IMR-90 (cell line): ENCODE measurements around the gene SHB. TPM values are rescaled to one million over a fixed set of nuclear protein-coding genes. Genes with fewer than 3 reads are reported as not detected.
A peak's percentile ranks its signal among the peaks of the same experiment; 100 is the strongest.

Experiments
- ATAC-seq: fragments of 200-7000 bp; cut with Tn5 transposase; 2 replicates; pipeline ENCODE4 v1.9.1; 2020; ENCODE audit warnings: low read depth, mild to moderate bottlenecking, moderate library complexity
- BruUV-seq: library from RNA; stranded (reverse); fragments of 400-500 nt; replicated peaks from 2 replicates; lab custom pipeline; 2021; lab: Mats Ljungman, UMichigan
- CTCF ChIA-PET: fragments of 300-600 bp; formaldehyde crosslinking; extraction: SDS; loops from one replicate; lab custom pipeline; 2021; ENCODE audit warnings: antibody characterized with exemption; lab: Yijun Ruan, JAX
- POLR2A ChIA-PET: fragments of 300-600 bp; sonication (Branson Sonifier 250); formaldehyde crosslinking; loops from one replicate; lab custom pipeline; 2022; ENCODE audit warnings: antibody characterized with exemption; ENCODE audit not compliant: unreplicated experiment; lab: Charles Lee
- DNase-seq: peaks from one replicate; pipeline ENCODE4 v3.0.0; 2013
- H2AFZ ChIP-seq: replicated peaks from 2 replicates; pipeline ENCODE3; 2013; ENCODE audit warnings: low read length, mild to moderate bottlenecking; ENCODE audit not compliant: poor library complexity
- H2AK5ac ChIP-seq: 2 replicates; pipeline ENCODE4 v1.6.1; 2013; ENCODE audit warnings: low read depth, low read length, inconsistent platforms
- H2AK9ac ChIP-seq: replicated peaks from 2 replicates; pipeline ENCODE3; 2013; ENCODE audit warnings: mild to moderate bottlenecking, low read depth, low read length, moderate library complexity; ENCODE audit not compliant: poor library complexity
- H2BK120ac ChIP-seq: 2 replicates; pipeline ENCODE4 v1.6.1; 2013; ENCODE audit warnings: low read depth, low read length, inconsistent platforms
- H2BK15ac ChIP-seq: 3 replicates; pipeline ENCODE4 v1.6.1; 2013; ENCODE audit warnings: low read depth, low read length, inconsistent platforms
- H2BK20ac ChIP-seq: 2 replicates; pipeline ENCODE4 v1.6.1; 2013; ENCODE audit warnings: low read depth, mild to moderate bottlenecking, inconsistent platforms, low read length, moderate library complexity
- H2BK5ac ChIP-seq: 2 replicates; pipeline ENCODE4 v1.6.1; 2013; ENCODE audit warnings: mild to moderate bottlenecking, low read depth, low read length, inconsistent platforms; ENCODE audit not compliant: poor library complexity, severe bottlenecking
- H3K14ac ChIP-seq: replicated peaks from 2 replicates; pipeline ENCODE4 v1.6.1; 2013; ENCODE audit warnings: low read depth, low read length, inconsistent platforms
- H3K18ac ChIP-seq: 2 replicates; pipeline ENCODE4 v1.6.1; 2013; ENCODE audit warnings: low read depth, low read length, control low read depth
- H3K23ac ChIP-seq: 2 replicates; pipeline ENCODE4 v1.6.1; 2013; ENCODE audit warnings: low read depth, low read length, inconsistent platforms
- H3K27ac ChIP-seq: 2 replicates; pipeline ENCODE4 v1.5.1; 2013; ENCODE audit warnings: mild to moderate bottlenecking, control low read depth, low read length; ENCODE audit not compliant: insufficient read depth
- H3K27me3 ChIP-seq: 2 replicates; pipeline ENCODE4 v1.6.1; 2013; ENCODE audit warnings: low read length; ENCODE audit not compliant: control insufficient read depth, insufficient read depth
- H3K36me3 ChIP-seq: 2 replicates; pipeline ENCODE4 v1.6.1; 2013; ENCODE audit warnings: low read length, mixed read lengths; ENCODE audit not compliant: control insufficient read depth, insufficient read depth
- H3K4ac ChIP-seq: 2 replicates; pipeline ENCODE4 v1.6.1; 2013; ENCODE audit warnings: low read depth, low read length, inconsistent platforms
- H3K4me1 ChIP-seq: 2 replicates; pipeline ENCODE4 v1.6.1; 2013; ENCODE audit warnings: low read length, mixed read lengths; ENCODE audit not compliant: control insufficient read depth, insufficient read depth
- H3K4me2 ChIP-seq: 2 replicates; pipeline ENCODE4 v1.6.1; 2013; ENCODE audit warnings: low read depth, mild to moderate bottlenecking, control low read depth, low read length, moderate library complexity
- H3K4me3 ChIP-seq: 2 replicates; pipeline ENCODE4 v1.5.1; 2013; ENCODE audit warnings: low read depth, mild to moderate bottlenecking, control low read depth, low read length, moderate library complexity; ENCODE audit not compliant: insufficient read depth
- H3K56ac ChIP-seq: 2 replicates; pipeline ENCODE4 v1.6.1; 2013; ENCODE audit warnings: low read length, inconsistent platforms; ENCODE audit not compliant: insufficient read depth; ENCODE audit errors: extremely low read depth
- H3K79me1 ChIP-seq, 2 experiments: 2 replicates each; pipeline ENCODE4 v1.6.1; 2013; ENCODE audit warnings: low read length in 2 of 2, inconsistent platforms in 1 of 2, low read depth in 1 of 2
- H3K9ac ChIP-seq: 2 replicates; pipeline ENCODE4 v1.6.1; 2013; ENCODE audit warnings: low read depth, low read length, control low read depth
- H3K9me1 ChIP-seq: 2 replicates; pipeline ENCODE4 v1.6.1; 2013; ENCODE audit warnings: low read length, inconsistent platforms; ENCODE audit not compliant: insufficient read depth
- H3K9me3 ChIP-seq: 2 replicates; pipeline ENCODE4 v1.6.1; 2013; ENCODE audit warnings: low read length; ENCODE audit not compliant: control insufficient read depth, insufficient read depth
- H4K20me1 ChIP-seq: 2 replicates; pipeline ENCODE4 v1.6.1; 2013; ENCODE audit warnings: low read length, inconsistent platforms; ENCODE audit not compliant: insufficient read depth
- H4K5ac ChIP-seq: 2 replicates; pipeline ENCODE4 v1.6.1; 2013; ENCODE audit warnings: mild to moderate bottlenecking, low read depth, low read length, control low read depth
- H4K8ac ChIP-seq, 2 experiments: 2 replicates each; pipeline ENCODE4 v1.6.1; 2013; ENCODE audit warnings: low read depth in 2 of 2, low read length in 2 of 2, control low read depth in 1 of 2, inconsistent platforms in 1 of 2
- H4K91ac ChIP-seq: 2 replicates; pipeline ENCODE4 v1.6.1; 2013; ENCODE audit warnings: low read depth, low read length, inconsistent platforms; ENCODE audit not compliant: insufficient read depth
- BHLHE40 ChIP-seq: fragments of 150-350 bp; IDR thresholded peaks from 2 replicates; pipeline ENCODE4 v1.6.1; 2016; ENCODE audit warnings: mild to moderate bottlenecking, low read depth, low read length
- CEBPB ChIP-seq: IDR thresholded peaks from 2 replicates; pipeline ENCODE4 v1.6.1; 2012; ENCODE audit warnings: low read depth, low read length, improper control_type of control experiment
- CHD1 ChIP-seq: IDR thresholded peaks from 2 replicates; pipeline ENCODE4 v1.6.1; 2012; ENCODE audit warnings: low read depth, low read length, improper control_type of control experiment
- CTCF ChIP-seq: conservative IDR thresholded peaks from 2 replicates; pipeline ENCODE4 v1.5.1; 2012; ENCODE audit warnings: mild to moderate bottlenecking, low read depth, low read length, improper control_type of control experiment
- ELK1 ChIP-seq: fragments of 150-350 bp; IDR thresholded peaks from 2 replicates; pipeline ENCODE4 v1.6.1; 2016; ENCODE audit warnings: low read depth, mild to moderate bottlenecking, low read length, moderate library complexity, borderline replicate concordance
- FOS ChIP-seq: fragments of 150-350 bp; IDR thresholded peaks from 2 replicates; pipeline ENCODE4 v1.6.1; 2016; ENCODE audit warnings: low read depth, low read length
- MAFK ChIP-seq: IDR thresholded peaks from 2 replicates; pipeline ENCODE4 v1.6.1; 2012; ENCODE audit warnings: low read depth, low read length, improper control_type of control experiment
- MAZ ChIP-seq: IDR thresholded peaks from 2 replicates; pipeline ENCODE4 v1.6.1; 2012; ENCODE audit warnings: low read depth, mild to moderate bottlenecking, low read length, improper control_type of control experiment, moderate library complexity, borderline replicate concordance
- MXI1 ChIP-seq: IDR thresholded peaks from 2 replicates; pipeline ENCODE4 v1.6.1; 2012; ENCODE audit warnings: low read depth, mild to moderate bottlenecking, low read length, moderate library complexity, borderline replicate concordance
- NFE2L2 ChIP-seq: fragments of 150-350 bp; IDR thresholded peaks from 2 replicates; pipeline ENCODE4 v1.6.1; 2016; ENCODE audit warnings: low read depth, mild to moderate bottlenecking, low read length
- POLR2A ChIP-seq: IDR thresholded peaks from 2 replicates; pipeline ENCODE4 v1.6.1; 2012; ENCODE audit warnings: mild to moderate bottlenecking, low read depth, low read length
- RAD21 ChIP-seq: IDR thresholded peaks from 2 replicates; pipeline ENCODE4 v1.6.1; 2012; ENCODE audit warnings: low read length, improper control_type of control experiment
- RCOR1 ChIP-seq: IDR thresholded peaks from 2 replicates; pipeline ENCODE4 v1.6.1; 2012; ENCODE audit warnings: mild to moderate bottlenecking, low read length, improper control_type of control experiment; ENCODE audit not compliant: insufficient replicate concordance
- RFX5 ChIP-seq: IDR thresholded peaks from 2 replicates; pipeline ENCODE4 v1.8.0; 2012; ENCODE audit warnings: low read depth, mild to moderate bottlenecking, low read length, moderate library complexity
- SMC3 ChIP-seq: fragments of 150-350 bp; IDR thresholded peaks from 2 replicates; pipeline ENCODE4 v1.6.1; 2016; ENCODE audit warnings: low read depth, mild to moderate bottlenecking, antibody characterized with exemption, low read length, moderate library complexity
- WGBS, 2 experiments: methylation state at CpG; one replicate each; pipeline versions ENCODE4 v1.1.5 to v1.1.7; 2013; ENCODE audit warnings: missing lambda C conversion rate in 2 of 2; ENCODE audit not compliant: insufficient read length in 1 of 2; ENCODE audit errors: extremely low coverage in 2 of 2; 5-methylcytosine and 5-hydroxymethylcytosine counted together
- dilution Hi-C: fragments of 300-500 bp; cut with HindIII; formaldehyde crosslinking; loops from one replicate; pipeline ENCODE4 v1.14.3; 2018; ENCODE audit warnings: low sequenced_read_pairs; ENCODE audit not compliant: unreplicated experiment
- in situ Hi-C: fragments of 300-500 bp; cut with MboI; formaldehyde crosslinking; loops from 3 replicates; pipeline ENCODE4 v1.14.3; 2019; ENCODE audit warnings: low sequenced_read_pairs, inconsistent platforms, mixed read lengths
- intact Hi-C: fragments of 100-400 bp; cut with micrococcal nuclease; formaldehyde crosslinking; loops from 2 replicates; pipeline ENCODE4 v1.10.0; 2022
- polyA plus RNA-seq, 3 experiments: library from polyadenylated mRNA; depleted of rRNA; stranded (reverse); fragments of >200 nt; gene quantifications; 2 replicates each; pipeline ENCODE4 v1.2.3, GENCODE V29; 2012; ENCODE audit warnings: low replicate concordance in 1 of 3
- total RNA-seq: library from RNA; depleted of rRNA; stranded (reverse); fragments of >200 nt; gene quantifications from 2 replicates; pipeline ENCODE4 v1.2.3, GENCODE V29; 2012
- TF ChIP-seq, protein P1 (sequence below): fragments of 150-350 bp; IDR thresholded peaks from 2 replicates; pipeline ENCODE4 v1.6.1; 2017; ENCODE audit warnings: mild to moderate bottlenecking, antibody characterized with exemption, low read length, low read depth

The SHB gene
- total and polyA plus RNA-seq, 2 of the 4 experiments (the other 2 are of a cell fraction), result 6.1 to 20.4 TPM

GRCh38 chr9:38073882-38074281, 4.9 kb upstream of the SHB start:
- H2AK9ac ChIP-seq, result peak overlapping the region; percentile 10
- H4K5ac ChIP-seq, result peak overlapping the region; percentile 82
- peak overlapping the region; percentile 98 for H3K14ac ChIP-seq
- H2BK20ac ChIP-seq, result peak overlapping the region; percentile 97
- CTCF ChIA-PET, result no interaction called here
- DNase-seq, result no peak
- H3K4me3 ChIP-seq, result no peak overlapping the region
- peaks cover 6 to 29% of the 10 kb centered on the region in 2 experiments; a peak in 3 of 4 replicates for H3K79me1 ChIP-seq
- peak overlapping the region; percentile 93; the same call in 2 of the 3 replicates for H2BK15ac ChIP-seq
- H3K4me2 ChIP-seq, result peak overlapping the region; percentile 34
- no TSS peak for BruUV-seq
- peak overlapping the region; percentile 98 for H2BK120ac ChIP-seq
- peak overlapping the region; percentile 98 for H3K4ac ChIP-seq
- H4K8ac ChIP-seq, result peak overlapping the region; percentile 86 to 94
- H2BK5ac ChIP-seq, result peak overlapping the region; percentile 90
- H3K9me3 ChIP-seq, result no peaks in the 10 kb centered on the region
- H4K91ac ChIP-seq, result peak overlapping the region; percentile 98
- in situ Hi-C loops (loop anchor here (25.0 kb wide), 1 partner anchor 587 kb away; the partner anchor contains the start of gene POLR1E), intact Hi-C loops (loop anchor here (5.0 kb wide), 1 partner anchor 188 kb away; no protein-coding TSS in a partner anchor), dilution Hi-C loops (loop anchor here (25.0 kb wide), 1 partner anchor 137 kb away; no protein-coding TSS in a partner anchor)
- H3K9ac ChIP-seq, result peak overlapping the region; percentile 62
- peak overlapping the region; percentile 82 for H2AFZ ChIP-seq
- no peaks in the 10 kb centered on the region for H4K20me1 ChIP-seq
- ATAC-seq, result no peak
- H3K27me3 ChIP-seq, result no peaks in the 10 kb centered on the region
- H3K27ac ChIP-seq, result peak overlapping the region; percentile 79
- peak overlapping the region; percentile 97 for H2AK5ac ChIP-seq
- peak overlapping the region; percentile 90 for H3K18ac ChIP-seq
- peak overlapping the region; percentile 90 for H3K56ac ChIP-seq
- WGBS, 2 experiments, result 86% methylated on average over 1 of the region's 3 CpGs; no CpG with 5 or more reads in 1 of the 2 experiments
- H3K36me3 ChIP-seq, result no peaks in the 10 kb centered on the region
- peak overlapping the region; percentile 94 for H3K23ac ChIP-seq
- peaks cover 7% of the 10 kb centered on the region for H3K9me1 ChIP-seq
- peaks cover 11% of the 10 kb centered on the region for H3K4me1 ChIP-seq
- TF ChIP-seq CTCF (no peak), RCOR1 (no peak), MAFK (no peak), NFE2L2 (no peak), FOS (no peak), RAD21 (no peak), MAZ (no peak), BHLHE40 (no peak), RFX5 (no peak), CHD1 (no peak), POLR2A (no peak), SMC3 (no peak), MXI1 (no peak), ELK1 (no peak), CEBPB (no peak)
- TF ChIP-seq, protein P1, sequence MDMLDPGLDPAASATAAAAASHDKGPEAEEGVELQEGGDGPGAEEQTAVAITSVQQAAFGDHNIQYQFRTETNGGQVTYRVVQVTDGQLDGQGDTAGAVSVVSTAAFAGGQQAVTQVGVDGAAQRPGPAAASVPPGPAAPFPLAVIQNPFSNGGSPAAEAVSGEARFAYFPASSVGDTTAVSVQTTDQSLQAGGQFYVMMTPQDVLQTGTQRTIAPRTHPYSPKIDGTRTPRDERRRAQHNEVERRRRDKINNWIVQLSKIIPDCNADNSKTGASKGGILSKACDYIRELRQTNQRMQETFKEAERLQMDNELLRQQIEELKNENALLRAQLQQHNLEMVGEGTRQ, result no peak
- POLR2A ChIA-PET, result no interaction called here
